Spleen (tissue), 11 donors: Measurements from ENCODE around the gene SPEN. TPM values are rescaled to one million over a fixed set of nuclear protein-coding genes. Genes with fewer than 3 reads are reported as not detected.

ENCODE experiments used
- DNase-seq: peaks from one replicate; pipeline ENCODE4 v3.0.0-alpha.2; 2020
- H3K27ac ChIP-seq, 8 donors: fragments of 200-600 bp; sonication (generic) in 7 of 8; 1 replicate in 4 of 8; 2 replicates in 4 of 8; pipeline versions ENCODE4 v1.5.0 to v1.8.0; 2016 to 2021; ENCODE audit warnings: inconsistent platforms in 4 of 8, mild to moderate bottlenecking in 4 of 8, moderate library complexity in 1 of 8
- H3K27me3 ChIP-seq, 7 donors: fragments of 200-600 bp; sonication (generic) in 6 of 7; replicated peaks in 1 of 7; 1 replicate in 4 of 7; 2 replicates in 3 of 7; pipeline versions ENCODE4 v1.5.0 to v1.8.0; 2016 to 2021; ENCODE audit warnings: inconsistent platforms in 3 of 7, mild to moderate bottlenecking in 1 of 7
- H3K36me3 ChIP-seq, 6 donors: fragments of 200-600 bp; sonication (generic) in 5 of 6; 1 replicate in 4 of 6; 2 replicates in 2 of 6; pipeline versions ENCODE4 v1.5.0 to v1.8.0; 2016 to 2021; ENCODE audit warnings: inconsistent platforms in 2 of 6
- H3K4me1 ChIP-seq, 6 donors: fragments of 200-600 bp; sonication (generic) in 5 of 6; 1 replicate in 3 of 6; 2 replicates in 3 of 6; pipeline versions ENCODE4 v1.5.0 to v1.8.0; 2016 to 2021; ENCODE audit warnings: inconsistent platforms in 3 of 6
- H3K4me3 ChIP-seq, 8 donors: fragments of 200-600 bp; sonication (generic) in 7 of 8; 1 replicate in 4 of 8; 2 replicates in 4 of 8; pipeline versions ENCODE4 v1.5.0 to v1.8.0; 2016 to 2021; ENCODE audit warnings: inconsistent platforms in 4 of 8, mild to moderate bottlenecking in 4 of 8, moderate library complexity in 2 of 8
- H3K9me3 ChIP-seq, 8 donors: fragments of 200-600 bp; sonication (generic) in 7 of 8; 1 replicate in 4 of 8; 2 replicates in 4 of 8; pipeline versions ENCODE4 v1.5.0 to v1.8.0; 2016 to 2021; ENCODE audit warnings: inconsistent platforms in 4 of 8
- CTCF ChIP-seq, 11 experiments: fragments of 200-600 bp in 7 of 11; fragments of 450-650 bp in 4 of 11; sonication (generic) in 4 of 11; IDR thresholded peaks in 8 of 11; conservative IDR thresholded peaks in 3 of 11; 1 replicate in 7 of 11; 2 replicates in 4 of 11; pipeline versions ENCODE4 v1.4.0 to v1.8.0; 2016 to 2021; ENCODE audit warnings: antibody characterized with exemption in 11 of 11, inconsistent platforms in 4 of 11, mild to moderate bottlenecking in 1 of 11
- POLR2A ChIP-seq, 3 donors: fragments of 450-650 bp; IDR thresholded peaks; one replicate each; pipeline ENCODE4 v1.5.1; 2017; ENCODE audit warnings: antibody characterized with exemption in 3 of 3, mild to moderate bottlenecking in 1 of 3
- POLR2AphosphoS5 ChIP-seq, 3 donors: sonication (generic); formaldehyde crosslinking; IDR thresholded peaks; one replicate each; pipeline ENCODE4 v1.5.1; 2017; ENCODE audit warnings: antibody characterized with exemption in 3 of 3
- WGBS, 5 donors: extraction: QIAGEN DNeasy Blood & Tissue Kit in 3 of 5; methylation state at CpG; one replicate each; pipeline versions ENCODE4 v1.1.5 to v1.1.7; 2013 to 2018; 5-methylcytosine and 5-hydroxymethylcytosine counted together
- intact Hi-C: fragments of 100-400 bp; cut with DNase I; formaldehyde crosslinking; loops from one replicate; pipeline ENCODE4 v1.15.0; 2023; ENCODE audit warnings: low total_unique reads
- polyA plus RNA-seq, 3 donors: library from polyadenylated mRNA; stranded (reverse); fragments of 200-250 nt; gene quantifications; one replicate each; pipeline ENCODE4 v1.2.1, GENCODE V29; 2013
- total RNA-seq, 7 donors: library from RNA; depleted of rRNA in 3 of 7; stranded (reverse); fragments of >200 nt in 3 of 7; fragmentation: NEBNext Ultra II Directional in 4 of 7; extraction: Animal tissue kit (Norgen Biotek cat#: 25700) in 4 of 7; gene quantifications; one replicate each; pipeline versions ENCODE4 v1.1.0 to v1.2.1, GENCODE V29; 2016 to 2021
- donor health status: healthy with polysubstance abuse.
- donor health status: DM: no; HTN: no; CAD: no; lungs with moderate emphysema.
- donor health status: DM: no; HTN: no; CAD: no.
- donor health status: Bipolar disorder and iron deficiency.
- donor health status: healthy.
- donor health status: DM: no; HTN: no; CAD: no.
- donor health status: DM: yes; HTN: yes; CAD: no.

Gene SPEN
- total and polyA plus RNA-seq, 10 donors: 8.0 to 75.9 (median 58.4) TPM

DNA sequence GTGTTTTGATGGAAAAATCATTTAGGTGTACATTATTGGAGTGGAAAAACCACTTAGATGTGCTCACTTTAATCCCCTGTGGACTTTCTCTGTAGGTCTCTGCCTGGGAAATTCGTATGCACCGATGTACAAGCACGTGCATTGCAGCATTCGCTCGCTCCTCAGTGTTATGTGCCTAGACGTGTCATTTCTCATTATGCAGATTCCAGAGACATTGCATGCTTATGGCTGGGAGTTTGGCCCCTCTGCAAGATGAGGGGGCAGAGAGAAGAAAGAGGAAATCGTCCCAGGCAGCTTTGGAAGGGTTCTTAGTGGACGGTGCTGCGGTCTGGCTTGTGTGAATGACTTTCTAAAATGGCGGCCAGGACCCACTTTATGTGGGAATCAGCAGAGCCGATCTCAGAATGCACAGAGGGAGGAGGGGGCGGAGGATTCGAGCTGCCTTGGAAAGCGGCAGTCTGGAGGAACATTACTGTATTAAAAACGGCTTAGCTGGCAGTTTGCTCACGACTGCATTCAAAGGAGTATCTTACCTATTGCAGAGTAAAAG lies 2.3 kb downstream of the SPEN start:
- peak overlapping the region; percentile 68 to 92 (median 76) for H3K4me3 ChIP-seq
- no peaks in the 10 kb centered on the region for H3K9me3 ChIP-seq
- intact Hi-C loops: loop anchor here (2.0 to 10.0 kb wide), 2 partner anchors 15 to 65 kb away; no protein-coding TSS in a partner anchor
- H3K36me3 ChIP-seq: no peaks in the 10 kb centered on the region
- TF ChIP-seq POLR2A (IDR thresholded peaks at IDR 0.05) (no peak), POLR2AphosphoS5 (IDR thresholded peaks at IDR 0.05) (peak in 1 of 3 donors; percentile 11), CTCF (IDR thresholded peaks at IDR 0.05 in 8 of 11, conservative IDR thresholded peaks at IDR 0.05 in 3 of 11) (no peak)
- peak; percentile 78 for DNase-seq
- H3K27ac ChIP-seq: peak overlapping the region; percentile 90 to 99 (median 98)
- WGBS, 5 donors: 1 to 7% (median 2%) methylated on average over 16 of the region's 16 CpGs
- no peaks in the 10 kb centered on the region for H3K27me3 ChIP-seq
- peaks cover 41 to 85% (median 71%) of the 10 kb centered on the region in 6 donors for H3K4me1 ChIP-seq

DNA sequence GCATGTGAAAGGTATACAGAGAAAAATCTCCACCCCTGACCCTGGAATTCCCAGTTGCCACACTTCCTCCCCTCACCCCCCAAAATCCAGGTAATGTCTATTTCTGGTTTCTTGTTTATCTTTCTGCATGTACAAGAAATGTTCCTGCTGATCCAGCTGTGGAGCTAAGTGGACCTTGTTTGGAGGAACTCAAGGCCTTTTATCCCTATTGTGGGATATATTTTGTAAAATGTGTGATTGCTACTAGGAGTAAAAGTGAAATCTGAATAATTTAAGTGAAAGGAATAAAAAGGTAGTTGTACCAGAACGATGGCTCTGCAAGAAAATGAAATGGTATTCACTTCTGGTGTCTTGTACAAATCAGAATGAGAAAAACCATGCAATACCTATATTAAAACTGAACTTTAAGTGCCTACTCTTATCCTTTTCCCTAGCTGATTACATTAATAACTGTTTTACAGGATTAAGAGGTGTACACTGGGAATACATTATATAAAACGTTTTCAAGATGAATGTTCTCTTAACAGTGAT lies 3.0 kb downstream of the SPEN start:
- TF ChIP-seq POLR2AphosphoS5 (IDR thresholded peaks at IDR 0.05) (no peak), CTCF (IDR thresholded peaks at IDR 0.05 in 8 of 11, conservative IDR thresholded peaks at IDR 0.05 in 3 of 11) (no peak)
- peak overlapping the region in 6 of 8 donors; percentile 68 to 92 (median 76) for H3K4me3 ChIP-seq
- no peaks in the 10 kb centered on the region for H3K9me3 ChIP-seq
- no peaks in the 10 kb centered on the region for H3K36me3 ChIP-seq
- DNase-seq: no peak
- intact Hi-C loops: loop anchor here (10.0 kb wide), 1 partner anchor 64 kb away; no protein-coding TSS in a partner anchor
- H3K27ac ChIP-seq: peak overlapping the region; percentile 90 to 99 (median 98)
- peaks cover 37 to 85% (median 71%) of the 10 kb centered on the region in 6 donors for H3K4me1 ChIP-seq
- 11 to 22% (median 12%) methylated on average over 2 of the region's 2 CpGs for WGBS, 5 donors
- H3K27me3 ChIP-seq: no peaks in the 10 kb centered on the region

GRCh38 chr1:15851210-15852035 lies 3.9 kb downstream of the SPEN start:
- TF ChIP-seq POLR2A (IDR thresholded peaks at IDR 0.05) (no peak), POLR2AphosphoS5 (IDR thresholded peaks at IDR 0.05) (no peak), CTCF (IDR thresholded peaks at IDR 0.05 in 8 of 11, conservative IDR thresholded peaks at IDR 0.05 in 3 of 11) (no peak)
- peaks cover 34 to 85% (median 73%) of the 10 kb centered on the region in 6 donors for H3K4me1 ChIP-seq
- no peaks in the 10 kb centered on the region for H3K36me3 ChIP-seq
- intact Hi-C loops: loop anchor here (10.0 kb wide), 1 partner anchor 63 kb away; no protein-coding TSS in a partner anchor
- whole genome bisulfite sequencing, 5 donors: 50 to 61% (median 59%) methylated on average over 16 of the region's 16 CpGs
- H3K27ac ChIP-seq: peak overlapping the region in 7 of 8 donors; percentile 0 to 99 (median 98)
- peak overlapping the region in 2 of 8 donors; percentile 9 to 13 for H3K4me3 ChIP-seq
- no peaks in the 10 kb centered on the region for H3K27me3 ChIP-seq
- H3K9me3 ChIP-seq: no peaks in the 10 kb centered on the region
- DNase-seq: peak; percentile 32
